Fibroblast of the aortic adventitia (primary cell): ENCODE data around the gene PRRC2C. TPM values are rescaled to one million over a fixed set of nuclear protein-coding genes. Genes with fewer than 3 reads are reported as not detected.

Experiments used
- DNase-seq: peaks from one replicate; pipeline ENCODE4 v3.0.0-alpha.2; 2010; ENCODE audit warnings: low read depth
- H3K4me3 ChIP-seq: 2 replicates; pipeline ENCODE4 v1.5.1; 2011; ENCODE audit warnings: low read depth, mild to moderate bottlenecking, control low read depth, low read length, moderate library complexity
- total RNA-seq: library from RNA; depleted of rRNA; stranded (reverse); fragments of >200 nt; gene quantifications from 2 replicates; pipeline ENCODE4 v1.2.3, GENCODE V29; 2012; ENCODE audit warnings: low replicate concordance
- TF ChIP-seq, protein P1 (sequence below): IDR thresholded peaks from 2 replicates; pipeline ENCODE4 v1.5.1; 2011; ENCODE audit warnings: mild to moderate bottlenecking, low read length, control low read depth, inconsistent platforms; ENCODE audit not compliant: insufficient read depth

Gene PRRC2C
- total RNA-seq, 1 donor, result 79.3 TPM

- H3K4me3 ChIP-seq, result no peak overlapping the region
- no peak for DNase-seq
- TF ChIP-seq, protein P1, sequence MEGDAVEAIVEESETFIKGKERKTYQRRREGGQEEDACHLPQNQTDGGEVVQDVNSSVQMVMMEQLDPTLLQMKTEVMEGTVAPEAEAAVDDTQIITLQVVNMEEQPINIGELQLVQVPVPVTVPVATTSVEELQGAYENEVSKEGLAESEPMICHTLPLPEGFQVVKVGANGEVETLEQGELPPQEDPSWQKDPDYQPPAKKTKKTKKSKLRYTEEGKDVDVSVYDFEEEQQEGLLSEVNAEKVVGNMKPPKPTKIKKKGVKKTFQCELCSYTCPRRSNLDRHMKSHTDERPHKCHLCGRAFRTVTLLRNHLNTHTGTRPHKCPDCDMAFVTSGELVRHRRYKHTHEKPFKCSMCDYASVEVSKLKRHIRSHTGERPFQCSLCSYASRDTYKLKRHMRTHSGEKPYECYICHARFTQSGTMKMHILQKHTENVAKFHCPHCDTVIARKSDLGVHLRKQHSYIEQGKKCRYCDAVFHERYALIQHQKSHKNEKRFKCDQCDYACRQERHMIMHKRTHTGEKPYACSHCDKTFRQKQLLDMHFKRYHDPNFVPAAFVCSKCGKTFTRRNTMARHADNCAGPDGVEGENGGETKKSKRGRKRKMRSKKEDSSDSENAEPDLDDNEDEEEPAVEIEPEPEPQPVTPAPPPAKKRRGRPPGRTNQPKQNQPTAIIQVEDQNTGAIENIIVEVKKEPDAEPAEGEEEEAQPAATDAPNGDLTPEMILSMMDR, result no peak
Observed at GRCh38 chr1:171460018-171460620, 25.2 kb upstream of the PRRC2C start.

DNA sequence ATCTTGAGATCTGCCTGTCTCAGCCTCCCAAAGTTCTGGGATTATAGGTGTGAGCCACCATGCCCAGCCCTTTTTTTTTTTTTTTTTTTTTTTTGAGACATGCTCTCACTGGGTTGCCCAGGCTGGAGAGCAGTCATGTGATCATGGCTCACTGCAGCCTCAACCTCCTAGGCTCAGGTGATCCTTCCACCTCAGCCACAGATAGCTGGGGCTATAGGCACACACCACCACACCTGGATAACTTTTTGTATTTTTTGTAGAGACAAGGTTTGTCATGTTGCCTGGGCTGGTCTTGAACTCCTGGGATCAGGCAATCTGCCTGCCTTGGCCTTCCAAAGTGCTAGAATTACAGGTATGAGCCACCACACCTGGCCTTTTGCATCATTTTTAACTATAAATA, 17.7 kb upstream of the PRRC2C start:
- TF ChIP-seq, protein P1, result no peak
- no peak overlapping the region for H3K4me3 ChIP-seq
- DNase-seq, result no peak

- TF ChIP-seq, protein P1, result no peak
- no peak overlapping the region for H3K4me3 ChIP-seq
- peak; percentile 75 for DNase-seq
Observed at GRCh38 chr1:171468120-171468750, 17.1 kb upstream of the PRRC2C start.

DNA sequence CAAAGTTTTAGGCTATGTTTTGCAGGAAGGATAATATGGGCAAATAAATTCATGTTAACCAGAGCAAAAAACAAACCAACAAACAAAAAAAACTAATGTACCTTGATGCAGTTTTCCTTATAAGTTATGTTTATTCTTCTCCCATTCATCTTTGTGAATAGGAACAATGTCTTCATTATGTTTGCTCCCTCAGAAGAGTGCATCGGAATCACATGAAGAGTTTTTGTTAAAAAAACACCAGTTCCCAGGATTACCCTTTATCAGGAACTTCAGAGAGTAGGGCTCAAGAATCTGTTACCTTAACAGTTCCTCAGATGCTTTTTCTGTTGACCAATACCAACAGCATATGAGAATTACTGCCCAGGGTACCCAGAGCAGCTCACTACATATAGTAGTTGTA, 14.6 kb upstream of the PRRC2C start:
- DNase-seq, result no peak
- TF ChIP-seq, protein P1, result no peak
- H3K4me3 ChIP-seq, result no peak overlapping the region

GRCh38 chr1:171472183-171472647, 13.1 kb upstream of the PRRC2C start:
- DNase-seq, result no peak
- H3K4me3 ChIP-seq, result no peak overlapping the region
- TF ChIP-seq, protein P1, result no peak

- TF ChIP-seq, protein P1, result no peak
- H3K4me3 ChIP-seq, result no peak overlapping the region
Observed at GRCh38 chr1:171476829-171477228, 8.5 kb upstream of the PRRC2C start.

DNA sequence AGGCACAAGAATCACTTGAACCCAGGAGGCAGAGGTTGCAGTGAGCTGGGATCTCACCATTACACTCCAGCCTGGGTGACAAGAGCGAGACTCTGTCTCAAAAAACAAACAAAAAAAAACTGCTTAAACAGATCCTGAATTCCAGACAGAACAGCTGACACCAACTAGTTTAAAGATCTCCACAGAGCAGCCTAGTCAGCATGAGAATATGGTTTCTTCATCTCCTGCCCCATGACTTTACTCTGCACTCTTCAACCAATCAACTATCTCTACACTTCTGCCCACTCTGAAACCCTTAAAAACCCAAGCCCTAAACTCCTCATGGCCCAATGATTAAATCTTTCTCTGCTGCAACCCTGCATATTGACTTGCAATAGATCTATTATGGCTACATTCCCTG, 7.5 kb upstream of the PRRC2C start:
- DNase-seq, result no peak
- TF ChIP-seq, protein P1, result no peak
- no peak overlapping the region for H3K4me3 ChIP-seq

More at GRCh38 chr1:171476829-171477228, 8.5 kb upstream of the PRRC2C start:
- DNase-seq, result no peak
